ENCODE data around the gene DRC7. TPM values are rescaled to one million over a fixed set of nuclear protein-coding genes. Genes with fewer than 3 reads are reported as not detected.

DRC7 gene
- total and polyA plus RNA-seq, 10 of the 15 experiments (the other 5 are each of a cell fraction or from before 2014, with no cell fraction given), result 0.06 to 0.49 (median 0.14) TPM; not detected in 4

DNA sequence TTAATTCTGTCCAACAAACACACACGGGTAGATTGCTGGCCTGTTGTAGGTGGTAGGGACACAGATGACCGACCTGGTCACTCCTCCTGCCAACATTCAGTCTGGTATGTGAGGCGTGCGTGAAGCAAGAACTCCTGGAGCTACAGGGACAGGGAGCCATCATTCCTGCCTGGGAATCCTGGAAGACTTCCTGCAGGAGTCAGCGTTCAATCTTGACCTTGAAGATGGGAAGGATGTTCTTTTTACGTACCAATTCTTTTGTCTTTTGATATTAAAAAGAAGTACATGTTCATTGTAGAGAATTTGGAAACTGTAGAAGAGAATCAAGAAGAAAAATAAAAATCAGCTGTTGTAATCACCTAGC lies 30.0 kb upstream of the DRC7 start (continued):
- TF ChIP-seq, protein P1, sequence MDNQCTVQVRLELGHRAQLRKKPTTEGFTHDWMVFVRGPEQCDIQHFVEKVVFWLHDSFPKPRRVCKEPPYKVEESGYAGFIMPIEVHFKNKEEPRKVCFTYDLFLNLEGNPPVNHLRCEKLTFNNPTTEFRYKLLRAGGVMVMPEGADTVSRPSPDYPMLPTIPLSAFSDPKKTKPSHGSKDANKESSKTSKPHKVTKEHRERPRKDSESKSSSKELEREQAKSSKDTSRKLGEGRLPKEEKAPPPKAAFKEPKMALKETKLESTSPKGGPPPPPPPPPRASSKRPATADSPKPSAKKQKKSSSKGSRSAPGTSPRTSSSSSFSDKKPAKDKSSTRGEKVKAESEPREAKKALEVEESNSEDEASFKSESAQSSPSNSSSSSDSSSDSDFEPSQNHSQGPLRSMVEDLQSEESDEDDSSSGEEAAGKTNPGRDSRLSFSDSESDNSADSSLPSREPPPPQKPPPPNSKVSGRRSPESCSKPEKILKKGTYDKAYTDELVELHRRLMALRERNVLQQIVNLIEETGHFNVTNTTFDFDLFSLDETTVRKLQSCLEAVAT (IDR thresholded peaks at IDR 0.05), result no peak
- TF ChIP-seq MTA2 (IDR thresholded peaks at IDR 0.05; ENCODE audit: low read depth) (no peak), ZNF274 (IDR thresholded peaks at IDR 0.05; ENCODE audit: insufficient read depth, insufficient read length) (no peak), CREB1 (IDR thresholded peaks at IDR 0.05; ENCODE audit: low read depth) (no peak), BACH1 (IDR thresholded peaks at IDR 0.05; ENCODE audit: borderline replicate concordance) (no peak), GABPA (IDR thresholded peaks at IDR 0.05; ENCODE audit: low read depth) (no peak), IRF4 (IDR thresholded peaks at IDR 0.05; ENCODE audit: low read depth, low read length) (no peak)

GRCh38 chr16:57665541-57665940 lies 29.1 kb upstream of the DRC7 start:
- no peaks in the 10 kb centered on the region for H3K9me3 ChIP-seq (replicated peaks; ENCODE audit: control insufficient read depth, insufficient read depth, low read length)
- no TSS peak for BruUV-seq (replicated peaks)
- ChIA-PET CTCF (interaction anchor here (0.6 to 1.8 kb wide), 3 partner anchors 17 to 89 kb away, joined by 3 to 7 read pairs (median 3); no protein-coding TSS in a partner anchor), POLR2A (no interaction called here), SMC1A (ENCODE audit: uncharacterized antibody, unreplicated experiment) (no interaction called here), RAD21 (ENCODE audit: unreplicated experiment) (no interaction called here)
- no peak overlapping the region for H3K4me2 ChIP-seq (ENCODE audit: control insufficient read depth, insufficient read depth)
- H3K79me2 ChIP-seq (ENCODE audit: control insufficient read depth, insufficient read depth, low read length), result no peaks in the 10 kb centered on the region
- intact Hi-C loops (cut with micrococcal nuclease; ENCODE audit: unreplicated experiment), result no loop called here
- no peak for FAIRE-seq
- no peak overlapping the region for H3K4me3 ChIP-seq
- no peaks in the 10 kb centered on the region for H3K4me1 ChIP-seq (ENCODE audit: control insufficient read depth, insufficient read depth, low read length)
- DNase-seq (ENCODE audit: low read depth, low spot score), result no peak
- H3K36me3 ChIP-seq (ENCODE audit: control insufficient read depth in 2 of 2, insufficient read depth in 2 of 2, low read length in 1 of 2), result no peaks in the 10 kb centered on the region
- no peak overlapping the region for H3K27ac ChIP-seq (ENCODE audit: control insufficient read depth, insufficient read depth)
- H3K9ac ChIP-seq (ENCODE audit: control insufficient read depth, insufficient read depth, low read length), result no peak overlapping the region
- in situ Hi-C loops (cut with MboI), result no loop called here
- H2AFZ ChIP-seq (ENCODE audit: control insufficient read depth, low read depth, low read length), result no peak overlapping the region
- 19% methylated on average over 4 of the region's 4 CpGs for WGBS (ENCODE audit: insufficient coverage, insufficient replicate concordance, low lambda C conversion rate, missing lambda C conversion rate)
- no peaks in the 10 kb centered on the region for H4K20me1 ChIP-seq (ENCODE audit: control insufficient read depth, insufficient read depth)
- peaks cover 0 to 3% of the 10 kb centered on the region in 2 experiments; a peak in 2 of 4 replicates for H3K27me3 ChIP-seq (replicated peaks in 1 of 2; ENCODE audit: control insufficient read depth in 2 of 2, insufficient read depth in 2 of 2, low read length in 1 of 2)
- no peak for ATAC-seq
- no peak for TF ChIP-seq BCL11A (IDR thresholded peaks at IDR 0.05; ENCODE audit: low read depth, low read length)
- no peak for TF ChIP-seq SRF (IDR thresholded peaks at IDR 0.05; ENCODE audit: low read depth in 2 of 2, low read length in 2 of 2)
- TF ChIP-seq BCL3 (IDR thresholded peaks at IDR 0.05; ENCODE audit: borderline replicate concordance, insufficient read depth, low read depth, low read length, poor library complexity, severe bottlenecking), result no peak
- no peak for TF ChIP-seq RUNX3 (IDR thresholded peaks at IDR 0.05; ENCODE audit: low read length)
- TF ChIP-seq ZNF207 (IDR thresholded peaks at IDR 0.05; ENCODE audit: borderline replicate concordance), result no peak
- no peak for TF ChIP-seq CTCF (IDR thresholded peaks at IDR 0.05 in 2 of 3, conservative IDR thresholded peaks at IDR 0.05 in 1 of 3; ENCODE audit: control insufficient read depth in 2 of 3, extremely low read depth in 1 of 3, insufficient read depth in 1 of 3, low read depth in 3 of 3, low read length in 3 of 3)
- TF ChIP-seq, protein P2, sequence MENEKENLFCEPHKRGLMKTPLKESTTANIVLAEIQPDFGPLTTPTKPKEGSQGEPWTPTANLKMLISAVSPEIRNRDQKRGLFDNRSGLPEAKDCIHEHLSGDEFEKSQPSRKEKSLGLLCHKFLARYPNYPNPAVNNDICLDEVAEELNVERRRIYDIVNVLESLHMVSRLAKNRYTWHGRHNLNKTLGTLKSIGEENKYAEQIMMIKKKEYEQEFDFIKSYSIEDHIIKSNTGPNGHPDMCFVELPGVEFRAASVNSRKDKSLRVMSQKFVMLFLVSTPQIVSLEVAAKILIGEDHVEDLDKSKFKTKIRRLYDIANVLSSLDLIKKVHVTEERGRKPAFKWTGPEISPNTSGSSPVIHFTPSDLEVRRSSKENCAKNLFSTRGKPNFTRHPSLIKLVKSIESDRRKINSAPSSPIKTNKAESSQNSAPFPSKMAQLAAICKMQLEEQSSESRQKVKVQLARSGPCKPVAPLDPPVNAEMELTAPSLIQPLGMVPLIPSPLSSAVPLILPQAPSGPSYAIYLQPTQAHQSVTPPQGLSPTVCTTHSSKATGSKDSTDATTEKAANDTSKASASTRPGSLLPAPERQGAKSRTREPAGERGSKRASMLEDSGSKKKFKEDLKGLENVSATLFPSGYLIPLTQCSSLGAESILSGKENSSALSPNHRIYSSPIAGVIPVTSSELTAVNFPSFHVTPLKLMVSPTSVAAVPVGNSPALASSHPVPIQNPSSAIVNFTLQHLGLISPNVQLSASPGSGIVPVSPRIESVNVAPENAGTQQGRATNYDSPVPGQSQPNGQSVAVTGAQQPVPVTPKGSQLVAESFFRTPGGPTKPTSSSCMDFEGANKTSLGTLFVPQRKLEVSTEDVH (IDR thresholded peaks at IDR 0.05; ENCODE audit: low read depth, partially characterized antibody), result no peak
- TF ChIP-seq NFYA (IDR thresholded peaks at IDR 0.05; ENCODE audit: borderline replicate concordance, low read depth, low read length), result no peak
- no peak for TF ChIP-seq TCF12 (IDR thresholded peaks at IDR 0.05; ENCODE audit: low read depth, low read length)
- TF ChIP-seq ZNF384 (IDR thresholded peaks at IDR 0.05; ENCODE audit: borderline replicate concordance, low read depth, low read length), result no peak
